ENCODE measurements around the gene TNNC2.

Gene TNNC2

DNA sequence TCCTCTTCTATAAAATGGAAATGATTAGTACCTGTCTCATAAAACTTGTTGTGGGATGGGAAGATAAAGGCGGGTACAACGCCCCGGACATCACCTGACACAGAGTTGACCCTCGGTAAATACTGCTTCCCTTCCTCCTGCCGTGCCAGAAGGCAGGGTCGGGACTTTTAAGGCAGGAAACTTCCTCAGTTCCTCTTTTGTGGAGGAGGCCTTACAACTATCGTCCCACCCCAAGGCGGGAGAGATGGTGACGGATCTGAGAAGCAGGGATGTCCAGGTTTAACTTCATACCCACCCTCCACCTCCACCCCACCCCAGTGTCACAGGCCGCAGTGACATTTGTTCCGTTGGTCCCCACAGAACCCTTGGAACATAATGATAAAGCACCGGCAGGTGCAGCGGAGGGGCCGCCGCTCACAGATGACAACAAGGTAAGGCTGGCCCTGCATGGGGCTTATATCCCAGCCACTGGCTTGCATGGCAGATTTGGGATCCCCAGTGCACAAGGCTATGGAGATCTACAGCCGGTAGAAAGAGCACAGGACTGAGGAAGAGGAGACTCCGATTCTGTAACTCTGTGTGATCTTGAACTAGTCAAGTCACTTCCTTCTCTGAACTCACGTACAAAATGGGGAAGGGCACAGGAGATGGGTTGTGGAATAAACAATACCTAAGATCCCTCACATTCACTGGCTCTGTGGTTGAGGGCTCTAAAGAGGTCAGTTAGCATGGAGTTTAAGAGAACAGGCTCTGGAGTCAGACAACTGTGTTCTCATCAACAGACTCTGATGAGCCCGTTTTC is 34.6 kb downstream of the TNNC2 start:
- Histone ChIP-seq H2BK120ac (ENCODE audit: low read depth, low read length) (no peak overlapping the region), H2BK15ac (ENCODE audit: low read depth, poor library complexity, severe bottlenecking) (no peak overlapping the region), H3K4me2 (ENCODE audit: low read length, poor library complexity, severe bottlenecking) (peak overlapping the region; percentile 57), H3K36me3 (ENCODE audit: control insufficient read depth in 1 of 2, insufficient read depth in 2 of 2, low read depth in 1 of 2, low read length in 2 of 2) (peaks cover 21 to 34% of the 10 kb centered on the region in 2 experiments), H3K14ac (ENCODE audit: low read length in 2 of 2) (no peak overlapping the region), H3K4me3 (ENCODE audit: insufficient read depth in 1 of 2, low read depth in 1 of 2, low read length in 2 of 2) (peak overlapping the region; percentile 92), H2AK5ac (ENCODE audit: low read length, severe bottlenecking) (no peak overlapping the region), H3K18ac (ENCODE audit: low read depth in 1 of 2, low read length in 2 of 2) (no peak overlapping the region), H3K79me1 (replicated peaks; ENCODE audit: low read length, poor library complexity, severe bottlenecking) (peaks cover 16% of the 10 kb centered on the region), H2AFZ (ENCODE audit: low read depth, low read length) (peak overlapping the region; percentile 93), H3K9ac (ENCODE audit: low read length) (peak overlapping the region; percentile 98), H3K9me3 (ENCODE audit: control insufficient read depth, low read length) (no peaks in the 10 kb centered on the region), H3K27me3 (ENCODE audit: control insufficient read depth in 1 of 2, insufficient read depth in 1 of 2, low read length in 2 of 2) (no peaks in the 10 kb centered on the region), H3K4ac (ENCODE audit: low read depth in 1 of 2, low read length in 2 of 2) (peak overlapping the region in 1 of 2 experiments; percentile 89), H3K23ac (ENCODE audit: low read length in 2 of 2) (no peak overlapping the region), H2BK5ac (ENCODE audit: low read depth, low read length, poor library complexity, severe bottlenecking) (no peak overlapping the region), H3K4me1 (ENCODE audit: control insufficient read depth, insufficient read depth, low read depth, low read length) (peaks cover 8% of the 10 kb centered on the region), H3K27ac (ENCODE audit: low read length, poor library complexity, severe bottlenecking) (no peak overlapping the region), H4K8ac (ENCODE audit: low read length) (no peak overlapping the region), H2BK12ac (ENCODE audit: low read length in 2 of 2) (peak overlapping the region in 1 of 2 experiments; percentile 9), H4K91ac (ENCODE audit: low read length) (no peak overlapping the region)
- DNase-seq: no peak
- WGBS: 61% methylated on average over 12 of the region's 19 CpGs

DNA sequence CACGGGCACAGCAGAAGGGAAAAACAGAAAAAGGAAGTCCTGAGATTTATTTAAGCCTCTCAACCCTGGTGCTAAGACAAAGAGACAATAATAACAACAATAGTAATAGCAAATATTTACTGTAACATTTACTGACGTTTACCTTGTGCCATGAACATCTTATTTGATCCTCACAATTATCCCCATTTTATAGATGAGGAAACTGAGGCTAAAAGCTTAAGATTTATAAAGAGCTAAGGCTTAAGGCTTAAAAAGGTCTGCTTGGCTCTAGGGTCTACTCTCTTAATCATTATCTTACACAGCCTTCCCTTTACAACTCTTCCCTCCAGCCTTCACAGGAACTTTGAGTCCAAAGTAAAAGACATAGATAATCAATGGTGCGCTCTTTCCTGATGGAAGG is 38.8 kb downstream of the TNNC2 start:
- H3K14ac ChIP-seq (ENCODE audit: low read length in 2 of 2): no peak overlapping the region
- no peak overlapping the region for H2AFZ ChIP-seq (ENCODE audit: low read depth, low read length)
- H3K36me3 ChIP-seq (ENCODE audit: control insufficient read depth in 1 of 2, insufficient read depth in 2 of 2, low read depth in 1 of 2, low read length in 2 of 2): no peaks in the 10 kb centered on the region
- H3K27me3 ChIP-seq (ENCODE audit: control insufficient read depth in 1 of 2, insufficient read depth in 1 of 2, low read length in 2 of 2): no peaks in the 10 kb centered on the region
- H3K4me1 ChIP-seq (ENCODE audit: control insufficient read depth, insufficient read depth, low read depth, low read length): peaks cover 8% of the 10 kb centered on the region
- H3K23ac ChIP-seq (ENCODE audit: low read length in 2 of 2): no peak overlapping the region
- no peak overlapping the region for H3K18ac ChIP-seq (ENCODE audit: low read depth in 1 of 2, low read length in 2 of 2)
- no peaks in the 10 kb centered on the region for H3K9me3 ChIP-seq (ENCODE audit: control insufficient read depth, low read length)
- no peak overlapping the region for H2AK5ac ChIP-seq (ENCODE audit: low read length, severe bottlenecking)
- no peak overlapping the region for H2BK15ac ChIP-seq (ENCODE audit: low read depth, poor library complexity, severe bottlenecking)
- no peak overlapping the region for H3K4me3 ChIP-seq (ENCODE audit: insufficient read depth in 1 of 2, low read depth in 1 of 2, low read length in 2 of 2)
- no peak overlapping the region for H3K4ac ChIP-seq (ENCODE audit: low read depth in 1 of 2, low read length in 2 of 2)
- no peak overlapping the region for H2BK120ac ChIP-seq (ENCODE audit: low read depth, low read length)
- no peak overlapping the region for H3K27ac ChIP-seq (ENCODE audit: low read length, poor library complexity, severe bottlenecking)
- no peak overlapping the region for H3K9ac ChIP-seq (ENCODE audit: low read length)
- no peak for DNase-seq
- H3K4me2 ChIP-seq (ENCODE audit: low read length, poor library complexity, severe bottlenecking): no peak overlapping the region
- H4K8ac ChIP-seq (ENCODE audit: low read length): no peak overlapping the region
- H3K79me1 ChIP-seq (replicated peaks; ENCODE audit: low read length, poor library complexity, severe bottlenecking): peaks cover 6% of the 10 kb centered on the region
- 100% methylated on average over 1 of the region's 3 CpGs for WGBS
- H2BK12ac ChIP-seq (ENCODE audit: low read length in 2 of 2): no peak overlapping the region
- no peak overlapping the region for H4K91ac ChIP-seq (ENCODE audit: low read length)
- H2BK5ac ChIP-seq (ENCODE audit: low read depth, low read length, poor library complexity, severe bottlenecking): no peak overlapping the region

DNA sequence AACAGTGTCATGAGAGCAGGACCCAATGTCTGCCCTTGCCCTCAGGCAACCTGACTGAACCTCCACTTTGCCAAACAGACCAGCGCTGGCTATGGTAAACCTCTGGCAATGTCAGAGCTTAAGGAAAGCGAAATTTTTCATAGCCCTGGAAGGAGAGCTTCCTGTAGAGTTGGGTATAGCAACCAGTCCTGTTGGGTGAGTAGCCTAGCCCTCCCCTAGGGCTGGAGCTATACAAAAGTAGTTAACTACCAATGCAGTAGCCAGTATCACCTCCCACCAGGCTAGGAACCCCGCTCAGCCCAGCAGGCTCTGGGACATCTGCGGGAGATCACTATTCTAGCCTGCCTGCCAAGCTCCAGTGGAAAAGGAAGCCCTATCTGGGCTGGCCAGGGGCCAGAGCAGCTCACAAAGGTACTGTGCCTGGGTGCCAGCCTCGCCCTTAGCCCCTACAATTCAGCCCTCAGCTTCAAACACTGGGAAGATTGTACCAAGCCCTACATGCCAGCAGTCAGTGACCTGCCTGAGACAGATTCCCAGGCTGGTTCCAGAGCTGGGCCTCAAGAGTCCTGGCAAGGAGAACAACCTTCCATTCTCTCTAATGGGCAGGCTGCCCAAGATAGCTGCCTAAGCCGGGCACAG is 43.3 kb downstream of the TNNC2 start:
- whole genome bisulfite sequencing: 97% methylated on average over 4 of the region's 6 CpGs
- no peak for DNase-seq
- Histone ChIP-seq H2AFZ (ENCODE audit: low read depth, low read length) (no peak overlapping the region), H3K4me1 (ENCODE audit: control insufficient read depth, insufficient read depth, low read depth, low read length) (peaks cover 11% of the 10 kb centered on the region), H2AK5ac (ENCODE audit: low read length, severe bottlenecking) (no peak overlapping the region), H2BK5ac (ENCODE audit: low read depth, low read length, poor library complexity, severe bottlenecking) (no peak overlapping the region), H3K4me3 (ENCODE audit: insufficient read depth in 1 of 2, low read depth in 1 of 2, low read length in 2 of 2) (no peak overlapping the region), H4K8ac (ENCODE audit: low read length) (peak overlapping the region; percentile 59), H3K9ac (ENCODE audit: low read length) (no peak overlapping the region), H2BK12ac (ENCODE audit: low read length in 2 of 2) (peak overlapping the region; percentile 84 to 91), H3K23ac (ENCODE audit: low read length in 2 of 2) (no peak overlapping the region), H3K36me3 (ENCODE audit: control insufficient read depth in 1 of 2, insufficient read depth in 2 of 2, low read depth in 1 of 2, low read length in 2 of 2) (no peaks in the 10 kb centered on the region), H3K18ac (ENCODE audit: low read depth in 1 of 2, low read length in 2 of 2) (peak overlapping the region; percentile 81 to 85), H2BK15ac (ENCODE audit: low read depth, poor library complexity, severe bottlenecking) (peak overlapping the region; percentile 39), H3K27me3 (ENCODE audit: control insufficient read depth in 1 of 2, insufficient read depth in 1 of 2, low read length in 2 of 2) (no peaks in the 10 kb centered on the region), H3K79me1 (replicated peaks; ENCODE audit: low read length, poor library complexity, severe bottlenecking) (no peaks in the 10 kb centered on the region), H3K27ac (ENCODE audit: low read length, poor library complexity, severe bottlenecking) (no peak overlapping the region), H3K4ac (ENCODE audit: low read depth in 1 of 2, low read length in 2 of 2) (peak overlapping the region in 1 of 2 experiments; percentile 13), H3K4me2 (ENCODE audit: low read length, poor library complexity, severe bottlenecking) (no peak overlapping the region), H4K91ac (ENCODE audit: low read length) (peak overlapping the region; percentile 62), H3K9me3 (ENCODE audit: control insufficient read depth, low read length) (no peaks in the 10 kb centered on the region), H3K14ac (ENCODE audit: low read length in 2 of 2) (no peak overlapping the region), H2BK120ac (ENCODE audit: low read depth, low read length) (peak overlapping the region; percentile 44)

DNA sequence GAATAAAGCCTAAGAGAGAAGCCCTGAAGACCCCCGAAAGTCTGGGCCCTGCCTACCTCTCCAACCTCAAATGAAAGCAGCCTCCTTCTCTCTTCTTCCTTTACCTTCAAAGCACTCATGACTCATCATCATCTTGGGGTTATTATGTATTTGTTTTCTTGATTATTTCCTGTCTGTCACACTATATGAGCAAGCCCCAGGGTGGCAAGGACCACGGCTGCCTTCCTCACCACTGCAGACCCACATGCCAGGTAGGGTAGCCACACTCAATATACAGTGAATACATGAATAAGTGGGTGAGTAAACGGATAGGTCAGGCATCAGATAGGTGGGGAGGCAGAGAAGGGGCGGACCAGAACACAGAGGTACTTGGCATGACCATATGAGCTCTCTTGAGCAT is 44.2 kb downstream of the TNNC2 start:
- Histone ChIP-seq H2AFZ (ENCODE audit: low read depth, low read length) (no peak overlapping the region), H3K4ac (ENCODE audit: low read depth in 1 of 2, low read length in 2 of 2) (peak overlapping the region in 1 of 2 experiments; percentile 53), H3K36me3 (ENCODE audit: control insufficient read depth in 1 of 2, insufficient read depth in 2 of 2, low read depth in 1 of 2, low read length in 2 of 2) (no peaks in the 10 kb centered on the region), H3K27ac (ENCODE audit: low read length, poor library complexity, severe bottlenecking) (no peak overlapping the region), H3K4me2 (ENCODE audit: low read length, poor library complexity, severe bottlenecking) (no peak overlapping the region), H2BK5ac (ENCODE audit: low read depth, low read length, poor library complexity, severe bottlenecking) (no peak overlapping the region), H3K9me3 (ENCODE audit: control insufficient read depth, low read length) (no peaks in the 10 kb centered on the region), H3K4me3 (ENCODE audit: insufficient read depth in 1 of 2, low read depth in 1 of 2, low read length in 2 of 2) (no peak overlapping the region), H3K14ac (ENCODE audit: low read length in 2 of 2) (no peak overlapping the region), H4K8ac (ENCODE audit: low read length) (no peak overlapping the region), H3K4me1 (ENCODE audit: control insufficient read depth, insufficient read depth, low read depth, low read length) (peaks cover 14% of the 10 kb centered on the region), H2BK12ac (ENCODE audit: low read length in 2 of 2) (peak overlapping the region; percentile 76 to 96), H3K27me3 (ENCODE audit: control insufficient read depth in 1 of 2, insufficient read depth in 1 of 2, low read length in 2 of 2) (no peaks in the 10 kb centered on the region), H2AK5ac (ENCODE audit: low read length, severe bottlenecking) (no peak overlapping the region), H2BK15ac (ENCODE audit: low read depth, poor library complexity, severe bottlenecking) (peak overlapping the region; percentile 50), H3K23ac (ENCODE audit: low read length in 2 of 2) (no peak overlapping the region), H3K18ac (ENCODE audit: low read depth in 1 of 2, low read length in 2 of 2) (peak overlapping the region; percentile 51 to 71), H3K79me1 (replicated peaks; ENCODE audit: low read length, poor library complexity, severe bottlenecking) (no peaks in the 10 kb centered on the region), H4K91ac (ENCODE audit: low read length) (peak overlapping the region; percentile 10), H3K9ac (ENCODE audit: low read length) (no peak overlapping the region), H2BK120ac (ENCODE audit: low read depth, low read length) (no peak overlapping the region)
- WGBS: 81% methylated on average over 2 of the region's 4 CpGs
- DNase-seq: peak; percentile 19

Measured in mesenchymal stem cell (in vitro differentiated cells and primary cell).